ENCODE data around the gene YIPF7.

DNA sequence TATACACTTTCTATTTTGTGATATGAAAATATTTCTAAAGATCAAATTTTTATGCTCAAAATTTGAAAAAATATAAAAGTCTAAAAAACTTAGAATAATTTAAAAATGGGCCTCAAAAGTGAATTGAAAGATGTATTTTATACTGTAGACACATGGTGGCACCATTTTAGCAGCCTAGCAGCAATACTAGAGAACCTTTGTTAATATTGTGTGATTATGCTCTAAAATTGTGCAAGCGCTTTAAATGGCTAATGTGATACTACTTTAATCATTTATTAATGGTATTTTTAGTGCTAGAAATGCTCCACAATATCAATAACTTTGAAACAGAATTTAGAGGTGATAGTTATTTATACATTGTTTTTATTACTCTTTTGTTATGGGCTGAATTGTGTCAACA, 23.0 kb upstream of the YIPF7 start:
- TF ChIP-seq EZH2phosphoT487 (IDR thresholded peaks at IDR 0.05; ENCODE audit: insufficient read depth, low read depth) (no peak), EZH2 (IDR thresholded peaks at IDR 0.05; ENCODE audit: insufficient read depth, poor library complexity, severe bottlenecking) (no peak)
